Psoas muscle (tissue), 8 donors: ENCODE data around the gene DSCAM. TPM values are rescaled to one million over a fixed set of nuclear protein-coding genes. Genes with fewer than 3 reads are reported as not detected.
"Not testable (repeated sequence)": the region's sequence is repeated elsewhere in the genome, so short reads cannot be mapped to it uniquely, and the experiment has no call there.

Experiments used
- ATAC-seq, 4 donors: fragments of 200-7000 bp; cut with Tn5 transposase; one replicate each; pipeline ENCODE4 v1.9.1; 2020; ENCODE audit warnings: moderate library complexity in 3 of 4, mild to moderate bottlenecking in 2 of 4
- DNase-seq, 2 donors: peaks; one replicate each; pipeline ENCODE4 v3.0.0-alpha.2; 2020
- H3K27ac ChIP-seq: fragments of 200-600 bp; one replicate; pipeline ENCODE4 v1.8.0; 2022
- H3K27me3 ChIP-seq, 3 donors: fragments of 200-600 bp in 1 of 3; one replicate each; pipeline versions ENCODE4 v1.6.1 to v1.8.0; 2013 to 2022; ENCODE audit warnings: low read length in 2 of 3, mild to moderate bottlenecking in 2 of 3, moderate library complexity in 1 of 3; ENCODE audit not compliant: insufficient read depth in 3 of 3
- H3K36me3 ChIP-seq, 2 donors: fragments of 200-600 bp in 1 of 2; one replicate each; pipeline versions ENCODE4 v1.6.1 to v1.8.0; 2013 to 2022; ENCODE audit warnings: low read depth in 1 of 2, mild to moderate bottlenecking in 1 of 2, moderate library complexity in 1 of 2; ENCODE audit not compliant: insufficient read depth in 1 of 2
- H3K4me1 ChIP-seq: fragments of 200-600 bp; one replicate; pipeline ENCODE4 v1.8.0; 2022
- H3K4me3 ChIP-seq: fragments of 200-600 bp; one replicate; pipeline ENCODE4 v1.8.0; 2022; ENCODE audit warnings: mild to moderate bottlenecking
- H3K9me3 ChIP-seq: fragments of 200-600 bp; one replicate; pipeline ENCODE4 v1.8.0; 2022
- CTCF ChIP-seq: fragments of 200-600 bp; IDR thresholded peaks from one replicate; pipeline ENCODE4 v1.8.0; 2022; ENCODE audit warnings: antibody characterized with exemption
- WGBS, 3 donors: extraction: QIAGEN DNeasy Blood & Tissue Kit; methylation state at CpG; one replicate each; pipeline versions ENCODE4 v1.1.6 to v1.1.7; 2013; 5-methylcytosine and 5-hydroxymethylcytosine counted together
- intact Hi-C, 2 donors: fragments of 100-400 bp; cut with DNase I; formaldehyde crosslinking; loops; one replicate each; pipeline versions ENCODE4 v1.11.0 to v1.14.2; 2022
- polyA plus RNA-seq, 3 donors: library from polyadenylated mRNA; stranded (reverse); fragments of 200-250 nt; gene quantifications; one replicate each; pipeline ENCODE4 v1.2.3, GENCODE V29; 2013
- total RNA-seq, 4 donors: library from RNA; stranded (reverse); fragmentation: NEBNext Ultra II Directional in 2 of 4; extraction: Animal tissue kit (Norgen Biotek cat#: 25700) in 2 of 4; gene quantifications; one replicate each; pipeline versions ENCODE4 v1.2.1 to v1.2.4, GENCODE V29; 2021 to 2023
- donor health status: healthy with polysubstance abuse.
- donor health status: DM: no; HTN: no; CAD: no; lungs with moderate emphysema.
- donor health status: Bipolar disorder and iron deficiency.
- donor health status: healthy.
- donor health status: DM: yes; HTN: yes; CAD: no.
- donor health status: DM: no; HTN: no; CAD: no.
- donor health status: DM: no; HTN: no; CAD: no.
- donor health status: DM: yes; HTN: yes; CAD: no.

DSCAM gene
- total and polyA plus RNA-seq, 7 donors, result 0.03 to 0.04 TPM; not detected in 5

- ATAC-seq (no peak), DNase-seq (no peak)
- no peak overlapping the region for H3K27ac ChIP-seq
- intact Hi-C loops, result no loop called here
- no peak overlapping the region for H3K4me3 ChIP-seq
- H3K4me1 ChIP-seq, result no peaks in the 10 kb centered on the region
- no peaks in the 10 kb centered on the region for H3K9me3 ChIP-seq
- 82 to 83% (median 83%) methylated on average over 9 of the region's 9 CpGs for WGBS, 3 donors
- H3K27me3 ChIP-seq, result no peaks in the 10 kb centered on the region
- no peaks in the 10 kb centered on the region for H3K36me3 ChIP-seq
- no peak for TF ChIP-seq CTCF
Measured at GRCh38 chr21:40271164-40271563, 575.8 kb downstream of the DSCAM start.

DNA sequence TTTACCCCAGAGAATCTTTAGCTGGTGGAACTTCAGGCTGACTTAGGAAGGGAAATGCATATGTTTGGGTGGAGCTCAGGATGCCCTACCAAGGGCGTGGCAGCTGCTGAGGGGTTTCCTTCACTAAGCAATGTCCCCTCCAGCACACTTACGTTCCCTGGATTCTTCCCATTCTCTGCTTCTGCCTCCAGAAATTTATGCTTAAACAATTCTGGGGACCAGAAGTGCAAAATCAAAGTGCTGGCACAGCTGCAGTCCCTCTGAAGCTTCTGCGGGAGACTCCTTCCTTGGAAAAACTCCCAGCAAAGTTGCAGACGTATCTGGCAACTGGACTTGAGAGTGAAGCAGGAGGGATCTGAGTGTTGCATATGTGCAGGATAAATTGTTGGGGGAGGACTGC lies 576.9 kb downstream of the DSCAM start:
- no peaks in the 10 kb centered on the region for H3K4me1 ChIP-seq
- intact Hi-C loops, result no loop called here
- WGBS, 3 donors, result 21 to 29% (median 23%) methylated on average over 4 of the region's 4 CpGs

GRCh38 chr21:40269239-40269638 lies 577.7 kb downstream of the DSCAM start:
- 81 to 83% (median 83%) methylated on average over 8 of the region's 8 CpGs for WGBS, 3 donors
- ATAC-seq (no peak), DNase-seq (no peak)
- Histone ChIP-seq H3K27ac (no peak overlapping the region), H3K4me1 (no peaks in the 10 kb centered on the region), H3K9me3 (no peaks in the 10 kb centered on the region), H3K27me3 (no peaks in the 10 kb centered on the region), H3K4me3 (no peak overlapping the region), H3K36me3 (no peaks in the 10 kb centered on the region)
- no peak for TF ChIP-seq CTCF
- intact Hi-C loops, result no loop called here

More for the DNA sequence above, 576.9 kb downstream of the DSCAM start:
- Histone ChIP-seq H3K36me3 (no peaks in the 10 kb centered on the region), H3K4me3 (no peak overlapping the region), H3K27ac (no peak overlapping the region), H3K9me3 (no peaks in the 10 kb centered on the region), H3K27me3 (no peaks in the 10 kb centered on the region)
- ATAC-seq, result no peak
- DNase-seq, result no peak
- TF ChIP-seq CTCF, result no peak

DNA sequence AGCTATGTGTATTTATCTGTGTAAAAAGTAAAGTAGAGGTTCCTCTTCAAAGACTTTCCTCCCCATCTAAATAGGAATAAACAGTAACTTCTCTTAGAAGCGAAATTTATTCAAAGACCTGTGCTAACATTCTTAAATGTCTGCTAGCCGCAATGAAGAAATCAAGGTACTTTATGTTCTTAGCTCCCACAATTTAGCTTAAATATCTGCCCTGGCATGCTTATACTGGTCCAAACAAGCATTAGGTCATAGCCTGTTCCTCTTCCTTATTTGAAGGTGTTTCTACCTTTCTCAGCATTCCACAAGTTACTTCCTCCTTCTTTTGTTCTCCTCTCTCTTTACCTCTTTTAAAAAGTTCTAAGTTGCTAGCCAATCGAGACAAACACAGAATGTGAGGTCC lies 588.5 kb downstream of the DSCAM start:
- intact Hi-C loops, H3K9me3 ChIP-seq, H3K4me3 ChIP-seq, H3K27ac ChIP-seq, H3K27me3 ChIP-seq, DNase-seq, H3K4me1 ChIP-seq, ATAC-seq, H3K36me3 ChIP-seq: not testable (repeated sequence)
- 88 to 97% (median 89%) methylated on average over 3 of the region's 3 CpGs for WGBS, 3 donors

DNA sequence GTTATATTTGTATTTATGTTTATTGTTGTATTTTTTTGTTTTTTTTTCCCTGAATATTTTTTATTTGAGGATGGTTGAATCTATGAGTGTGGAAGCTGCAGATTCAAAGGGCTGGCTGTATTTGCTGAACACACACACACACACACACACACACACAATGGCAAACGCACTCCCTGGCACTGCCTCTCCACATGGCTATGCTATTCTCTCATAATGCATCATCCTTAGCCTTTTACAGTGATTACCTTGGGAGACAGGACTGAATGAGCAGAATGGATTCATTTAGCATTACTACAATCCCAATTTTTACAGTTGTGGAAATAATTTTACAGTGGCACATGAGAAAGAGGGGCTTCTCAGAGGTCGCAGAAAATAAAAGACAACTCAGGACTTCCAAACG lies 589.6 kb downstream of the DSCAM start:
- WGBS, 3 donors, result 48 to 57% (median 56%) methylated on average over 3 of the region's 3 CpGs
- ATAC-seq (no peak), DNase-seq (no peak)
- no peaks in the 10 kb centered on the region for H3K36me3 ChIP-seq
- H3K9me3 ChIP-seq, result no peaks in the 10 kb centered on the region
- no peaks in the 10 kb centered on the region for H3K27me3 ChIP-seq
- H3K4me3 ChIP-seq, result no peak overlapping the region
- no peak overlapping the region for H3K27ac ChIP-seq
- H3K4me1 ChIP-seq, result no peaks in the 10 kb centered on the region
- intact Hi-C loops, result no loop called here
- no peak for TF ChIP-seq CTCF
